H9 (cell line): ENCODE data around the gene C22orf23. TPM values are rescaled to one million over a fixed set of nuclear protein-coding genes. Genes with fewer than 3 reads are reported as not detected.
"Not testable (repeated sequence)": the region's sequence is repeated elsewhere in the genome, so short reads cannot be mapped to it uniquely, and the experiment has no call there.

Experiments used
- DNase-seq: peaks from one replicate; pipeline ENCODE4 v3.0.0-alpha.2; 2017
- H2AFZ ChIP-seq: one replicate; pipeline ENCODE4 v1.6.1; 2013; ENCODE audit warnings: mild to moderate bottlenecking, low read length, control low read depth, moderate library complexity
- H2AK5ac ChIP-seq: 2 replicates; pipeline ENCODE4 v1.6.1; 2013; ENCODE audit warnings: low read length, control low read depth, mixed read lengths; ENCODE audit not compliant: insufficient read length
- H2BK120ac ChIP-seq: one replicate; pipeline ENCODE4 v1.6.1; 2013; ENCODE audit warnings: low read depth, mild to moderate bottlenecking, low read length, control low read depth, inconsistent platforms; ENCODE audit not compliant: poor library complexity, severe bottlenecking
- H2BK12ac ChIP-seq: 2 replicates; pipeline ENCODE4 v1.6.1; 2013; ENCODE audit warnings: low read length, control low read depth, mixed read lengths, low read depth; ENCODE audit not compliant: insufficient read length
- H2BK15ac ChIP-seq: 2 replicates; pipeline ENCODE4 v1.6.1; 2013; ENCODE audit warnings: low read depth, low read length, control low read depth
- H2BK20ac ChIP-seq: one replicate; pipeline ENCODE4 v1.6.1; 2013; ENCODE audit warnings: low read depth, mild to moderate bottlenecking, low read length, control low read depth, inconsistent platforms; ENCODE audit not compliant: poor library complexity, severe bottlenecking
- H2BK5ac ChIP-seq: 2 replicates; pipeline ENCODE4 v1.6.1; 2013; ENCODE audit warnings: low read length, control low read depth, mixed read lengths; ENCODE audit not compliant: insufficient read length
- H3K14ac ChIP-seq: 2 replicates; pipeline ENCODE4 v1.6.1; 2013; ENCODE audit warnings: low read length, control low read depth; ENCODE audit not compliant: insufficient read depth
- H3K18ac ChIP-seq: 2 replicates; pipeline ENCODE4 v1.6.1; 2013; ENCODE audit warnings: low read depth, mild to moderate bottlenecking, mixed read lengths, low read length, control low read depth; ENCODE audit not compliant: insufficient read length
- H3K23ac ChIP-seq: 2 replicates; pipeline ENCODE4 v1.6.1; 2013; ENCODE audit warnings: low read length, control low read depth, mixed read lengths, low read depth; ENCODE audit not compliant: insufficient read length
- H3K23me2 ChIP-seq: 2 replicates; pipeline ENCODE4 v1.6.1; 2013; ENCODE audit warnings: low read depth, mild to moderate bottlenecking, mixed read lengths, low read length, control low read depth; ENCODE audit not compliant: insufficient read length, poor library complexity, severe bottlenecking
- H3K27ac ChIP-seq: 2 replicates; pipeline ENCODE4 v1.5.1; 2013; ENCODE audit warnings: low read length, control low read depth, mixed read lengths, low read depth; ENCODE audit not compliant: insufficient read length
- H3K27me3 ChIP-seq: 2 replicates; pipeline ENCODE4 v1.6.1; 2013; ENCODE audit warnings: low read length, control low read depth, inconsistent platforms; ENCODE audit not compliant: insufficient read depth
- H3K4ac ChIP-seq: 2 replicates; pipeline ENCODE4 v1.6.1; 2013; ENCODE audit warnings: low read depth, mild to moderate bottlenecking, control low read depth, inconsistent platforms, low read length, moderate library complexity
- H3K4me1 ChIP-seq: 2 replicates; pipeline ENCODE4 v1.6.1; 2013; ENCODE audit warnings: low read length, control low read depth, inconsistent platforms; ENCODE audit not compliant: insufficient read depth
- H3K4me2 ChIP-seq: 2 replicates; pipeline ENCODE4 v1.6.1; 2013; ENCODE audit warnings: low read length, control low read depth, mixed read lengths; ENCODE audit not compliant: insufficient read length, insufficient read depth
- H3K56ac ChIP-seq: 2 replicates; pipeline ENCODE4 v1.6.1; 2013; ENCODE audit warnings: low read depth, mild to moderate bottlenecking, mixed read lengths, low read length, control low read depth; ENCODE audit not compliant: insufficient read length
- H3K79me1 ChIP-seq: 2 replicates; pipeline ENCODE4 v1.6.1; 2013; ENCODE audit warnings: low read depth, mild to moderate bottlenecking, moderate library complexity, low read length, control low read depth, inconsistent platforms; ENCODE audit not compliant: insufficient read depth, poor library complexity, severe bottlenecking
- H3K79me2 ChIP-seq: 2 replicates; pipeline ENCODE4 v1.6.1; 2013; ENCODE audit warnings: low read length, control low read depth, inconsistent platforms; ENCODE audit not compliant: insufficient read depth
- H3K9ac ChIP-seq: 2 replicates; pipeline ENCODE4 v1.6.1; 2013; ENCODE audit warnings: low read length, control low read depth, mixed read lengths; ENCODE audit not compliant: insufficient read length; ENCODE audit errors: extremely low read depth
- H3K9me3 ChIP-seq: one replicate; pipeline ENCODE4 v1.6.1; 2013; ENCODE audit warnings: low read depth, low read length, inconsistent platforms; ENCODE audit not compliant: control insufficient read depth
- H3T11ph ChIP-seq: one replicate; pipeline ENCODE4 v1.6.1; 2013; ENCODE audit warnings: mild to moderate bottlenecking, low read length, control low read depth, inconsistent platforms
- H4K20me1 ChIP-seq: one replicate; pipeline ENCODE4 v1.6.1; 2013; ENCODE audit not compliant: control insufficient read depth, insufficient read length, insufficient read depth
- H4K5ac ChIP-seq: 2 replicates; pipeline ENCODE4 v1.6.1; 2013; ENCODE audit warnings: low read depth, mild to moderate bottlenecking, mixed read lengths, low read length, control low read depth; ENCODE audit not compliant: insufficient read length
- H4K8ac ChIP-seq: replicated peaks from 2 replicates; pipeline ENCODE4 v1.6.1; 2013; ENCODE audit warnings: low read length, control low read depth, mixed read lengths, low read depth; ENCODE audit not compliant: insufficient read length
- H4K91ac ChIP-seq: 2 replicates; pipeline ENCODE4 v1.6.1; 2013; ENCODE audit warnings: low read depth, mild to moderate bottlenecking, moderate library complexity, mixed read lengths, low read length, control low read depth; ENCODE audit not compliant: insufficient read length
- H3K27ac Mint-ChIP-seq, 3 experiments: 2 replicates in 2 of 3; 3 replicates in 1 of 3; pipeline ENCODE4 v1.8.0; 2020 to 2021; ENCODE audit warnings: mixed read lengths in 3 of 3, mild to moderate bottlenecking in 1 of 3, moderate library complexity in 1 of 3
- H3K27me3 Mint-ChIP-seq: 2 replicates; pipeline ENCODE4 v1.8.0; 2021; ENCODE audit warnings: low read depth, mild to moderate bottlenecking, moderate library complexity, mixed read lengths
- H3K36me3 Mint-ChIP-seq, 3 experiments: 2 replicates in 2 of 3; 3 replicates in 1 of 3; pipeline ENCODE4 v1.8.0; 2020 to 2021; ENCODE audit warnings: low read depth in 3 of 3, mixed read lengths in 3 of 3; ENCODE audit not compliant: insufficient read depth in 1 of 3
- H3K4me1 Mint-ChIP-seq, 2 experiments: 2 replicates each; pipeline ENCODE4 v1.8.0; 2020; ENCODE audit warnings: mixed read lengths in 2 of 2
- H3K4me3 Mint-ChIP-seq, 2 experiments: 2 replicates in 1 of 2; 3 replicates in 1 of 2; pipeline ENCODE4 v1.8.0; 2020 to 2021; ENCODE audit warnings: mild to moderate bottlenecking in 2 of 2, mixed read lengths in 2 of 2, moderate library complexity in 1 of 2
- H3K9me3 Mint-ChIP-seq, 2 experiments: 2 replicates in 1 of 2; 3 replicates in 1 of 2; pipeline ENCODE4 v1.8.0; 2020; ENCODE audit warnings: mild to moderate bottlenecking in 2 of 2, mixed read lengths in 2 of 2, moderate library complexity in 1 of 2
- CTCF ChIP-seq: fragments of 200-600 bp; sonication (generic); conservative IDR thresholded peaks from 3 replicates; pipeline ENCODE4 v1.8.0; 2021; ENCODE audit warnings: antibody characterized with exemption, mild to moderate bottlenecking
- WGBS: extraction: QIAGEN DNeasy Blood & Tissue Kit; methylation state at CpG from one replicate; pipeline ENCODE4 v1.1.7; 2013; ENCODE audit warnings: missing lambda C conversion rate, low lambda C conversion rate, mixed read lengths; ENCODE audit not compliant: insufficient read length; ENCODE audit errors: extremely low coverage; 5-methylcytosine and 5-hydroxymethylcytosine counted together
- total RNA-seq: library from RNA; stranded (reverse); gene quantifications from 2 replicates; pipeline ENCODE4 v1.2.1, GENCODE V29; 2021

C22orf23 gene
- total RNA-seq, 1 experiment from 2014 or later, result 0.57 TPM

GRCh38 chr22:37953062-37953436 is 352 bp downstream of the C22orf23 start:
- Histone ChIP-seq H4K5ac (no peak overlapping the region), H2BK5ac (no peak overlapping the region), H3K23ac (no peak overlapping the region), H3K79me2 (peaks cover 6% of the 10 kb centered on the region; the same call in 1 of the 2 replicates), H2BK15ac (no peak overlapping the region; the same call in 1 of the 2 replicates), H3K4me2 (peak overlapping the region; percentile 97), H3K9ac (no peak overlapping the region), H3T11ph (no peak overlapping the region), H2BK20ac (no peak overlapping the region), H4K8ac (no peak overlapping the region), H3K79me1 (peaks cover 7% of the 10 kb centered on the region), H4K91ac (no peak overlapping the region), H4K20me1 (no peaks in the 10 kb centered on the region), H3K14ac (0 out of 2 replicates have a peak overlapping the region, but pooled peaks have one; percentile 0), H3K27ac (no peak overlapping the region), H3K4ac (no peak overlapping the region), H2AK5ac (no peak overlapping the region), H3K23me2 (peaks cover 13% of the 10 kb centered on the region), H3K18ac (no peak overlapping the region), H3K9me3 (no peaks in the 10 kb centered on the region), H2BK12ac (no peak overlapping the region), H2AFZ (no peak overlapping the region), H3K27me3 (no peaks in the 10 kb centered on the region), H2BK120ac (no peak overlapping the region), H3K56ac (no peak overlapping the region), H3K4me1 (no peaks in the 10 kb centered on the region)
- H3K4me1 Mint-ChIP-seq, result peaks cover 19 to 23% of the 10 kb centered on the region in 2 experiments
- DNase-seq, result no peak
- peak overlapping the region; percentile 100 for H3K4me3 Mint-ChIP-seq
- no peak for TF ChIP-seq CTCF
- H3K36me3 Mint-ChIP-seq, result peaks cover 11 to 22% (median 16%) of the 10 kb centered on the region in 3 experiments; a peak in 5 of 7 replicates
- no peaks in the 10 kb centered on the region for H3K9me3 Mint-ChIP-seq
- WGBS, result no CpG with 5 or more reads among the region's 13 CpGs
- H3K27ac Mint-ChIP-seq, result peak overlapping the region in 1 of 3 experiments; percentile 92; a peak in 2 of 7 replicates
- H3K27me3 Mint-ChIP-seq, result peaks cover 2% of the 10 kb centered on the region

GRCh38 chr22:37952629-37953028 is 772 bp downstream of the C22orf23 start:
- not testable (repeated sequence) for H4K91ac ChIP-seq, H4K8ac ChIP-seq, H3T11ph ChIP-seq, H3K9ac ChIP-seq, H3K56ac ChIP-seq, H2AFZ ChIP-seq, H2BK15ac ChIP-seq, H3K23ac ChIP-seq, H3K79me2 ChIP-seq, H2BK120ac ChIP-seq, H3K27me3 ChIP-seq, H3K79me1 ChIP-seq, H2BK5ac ChIP-seq, H3K27me3 Mint-ChIP-seq, H3K9me3 Mint-ChIP-seq, DNase-seq, H2BK12ac ChIP-seq, H3K27ac ChIP-seq, H3K4me1 ChIP-seq, H2BK20ac ChIP-seq, H3K27ac Mint-ChIP-seq, H3K18ac ChIP-seq, H4K20me1 ChIP-seq, H4K5ac ChIP-seq, H3K14ac ChIP-seq, H3K4ac ChIP-seq, H3K9me3 ChIP-seq, H2AK5ac ChIP-seq
- Mint-ChIP-seq H3K4me3 (peak overlapping the region; percentile 100), H3K36me3 (peaks cover 11 to 18% (median 12%) of the 10 kb centered on the region in 3 experiments; a peak in 5 of 7 replicates), H3K4me1 (peaks cover 19 to 23% of the 10 kb centered on the region in 2 experiments)
- H3K23me2 ChIP-seq, result peaks cover 13% of the 10 kb centered on the region
- no CpG with 5 or more reads among the region's 20 CpGs for WGBS
- peak overlapping the region; percentile 97 for H3K4me2 ChIP-seq
